Progenitor cell of endocrine pancreas (in vitro differentiated cells): ENCODE results near the gene TMEM42. TPM values are rescaled to one million over a fixed set of nuclear protein-coding genes. Genes with fewer than 3 reads are reported as not detected.

Experiments
- DNase-seq: peaks from one replicate; pipeline ENCODE4 v3.0.0; 2021; ENCODE audit warnings: low spot score; ENCODE audit not compliant: unreplicated experiment
- H3K27ac Mint-ChIP-seq: 2 replicates; pipeline ENCODE4 v1.8.0; 2021; ENCODE audit warnings: mild to moderate bottlenecking, moderate library complexity, mixed read lengths
- H3K27me3 Mint-ChIP-seq: 2 replicates; pipeline ENCODE4 v1.8.0; 2021; ENCODE audit warnings: mixed read lengths
- H3K36me3 Mint-ChIP-seq: 2 replicates; pipeline ENCODE4 v1.8.0; 2022; ENCODE audit warnings: mixed read lengths; ENCODE audit not compliant: insufficient read depth
- H3K4me1 Mint-ChIP-seq: 2 replicates; pipeline ENCODE4 v1.8.0; 2021; ENCODE audit warnings: low read depth, mixed read lengths
- H3K4me3 Mint-ChIP-seq: 2 replicates; pipeline ENCODE4 v1.8.0; 2021; ENCODE audit warnings: low read depth, mild to moderate bottlenecking, moderate library complexity, mixed read lengths
- H3K9me3 Mint-ChIP-seq: 2 replicates; pipeline ENCODE4 v1.8.0; 2021; ENCODE audit warnings: low read depth, mixed read lengths
- total RNA-seq: library from RNA; stranded (reverse); gene quantifications from 2 replicates; pipeline ENCODE4 v1.2.1, GENCODE V29; 2021
- TF ChIP-seq, protein P1 (sequence below): fragments of 200-600 bp; sonication (generic); IDR thresholded peaks from one replicate; pipeline ENCODE4 v1.5.0; 2021; ENCODE audit warnings: antibody characterized with exemption, mild to moderate bottlenecking; ENCODE audit not compliant: unreplicated experiment

TMEM42 gene
- total RNA-seq, 1 donor from 2014 or later = 13.4 TPM

DNA sequence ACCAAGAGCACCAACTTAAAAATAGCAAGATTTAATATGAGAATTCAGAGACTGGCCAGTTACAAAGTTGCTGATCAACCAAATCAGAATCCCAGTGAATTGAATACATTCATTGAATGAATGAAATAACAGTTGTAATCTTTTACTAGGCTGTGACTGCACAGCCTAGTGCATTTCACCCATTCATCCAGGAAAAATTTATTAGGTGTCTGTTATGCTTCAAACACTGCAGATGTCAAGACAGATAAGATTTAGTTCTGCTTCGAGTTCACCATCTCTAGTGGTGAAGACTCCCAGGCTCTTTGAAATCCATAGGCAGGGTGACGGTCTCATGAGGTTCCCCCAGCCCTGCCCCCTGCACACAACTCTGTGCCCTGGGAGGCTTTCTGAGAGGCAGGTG, 41.6 kb downstream of the TMEM42 start:
- DNase-seq = no peak
- H3K27ac Mint-ChIP-seq = no peak overlapping the region
- H3K4me3 Mint-ChIP-seq = no peak overlapping the region
- H3K36me3 Mint-ChIP-seq = no peaks in the 10 kb centered on the region
- H3K9me3 Mint-ChIP-seq = no peaks in the 10 kb centered on the region
- H3K4me1 Mint-ChIP-seq = peaks cover 16% of the 10 kb centered on the region
- H3K27me3 Mint-ChIP-seq = no peaks in the 10 kb centered on the region
- TF ChIP-seq, protein P1, sequence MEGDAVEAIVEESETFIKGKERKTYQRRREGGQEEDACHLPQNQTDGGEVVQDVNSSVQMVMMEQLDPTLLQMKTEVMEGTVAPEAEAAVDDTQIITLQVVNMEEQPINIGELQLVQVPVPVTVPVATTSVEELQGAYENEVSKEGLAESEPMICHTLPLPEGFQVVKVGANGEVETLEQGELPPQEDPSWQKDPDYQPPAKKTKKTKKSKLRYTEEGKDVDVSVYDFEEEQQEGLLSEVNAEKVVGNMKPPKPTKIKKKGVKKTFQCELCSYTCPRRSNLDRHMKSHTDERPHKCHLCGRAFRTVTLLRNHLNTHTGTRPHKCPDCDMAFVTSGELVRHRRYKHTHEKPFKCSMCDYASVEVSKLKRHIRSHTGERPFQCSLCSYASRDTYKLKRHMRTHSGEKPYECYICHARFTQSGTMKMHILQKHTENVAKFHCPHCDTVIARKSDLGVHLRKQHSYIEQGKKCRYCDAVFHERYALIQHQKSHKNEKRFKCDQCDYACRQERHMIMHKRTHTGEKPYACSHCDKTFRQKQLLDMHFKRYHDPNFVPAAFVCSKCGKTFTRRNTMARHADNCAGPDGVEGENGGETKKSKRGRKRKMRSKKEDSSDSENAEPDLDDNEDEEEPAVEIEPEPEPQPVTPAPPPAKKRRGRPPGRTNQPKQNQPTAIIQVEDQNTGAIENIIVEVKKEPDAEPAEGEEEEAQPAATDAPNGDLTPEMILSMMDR = no peak

GRCh38 chr3:44903751-44904150, 42.0 kb downstream of the TMEM42 start:
- H3K36me3 Mint-ChIP-seq = no peaks in the 10 kb centered on the region
- no peak overlapping the region for H3K27ac Mint-ChIP-seq
- no peaks in the 10 kb centered on the region for H3K9me3 Mint-ChIP-seq
- TF ChIP-seq, protein P1 = no peak
- H3K4me1 Mint-ChIP-seq = peaks cover 16% of the 10 kb centered on the region
- DNase-seq = no peak
- H3K27me3 Mint-ChIP-seq = no peaks in the 10 kb centered on the region
- H3K4me3 Mint-ChIP-seq = no peak overlapping the region

DNA sequence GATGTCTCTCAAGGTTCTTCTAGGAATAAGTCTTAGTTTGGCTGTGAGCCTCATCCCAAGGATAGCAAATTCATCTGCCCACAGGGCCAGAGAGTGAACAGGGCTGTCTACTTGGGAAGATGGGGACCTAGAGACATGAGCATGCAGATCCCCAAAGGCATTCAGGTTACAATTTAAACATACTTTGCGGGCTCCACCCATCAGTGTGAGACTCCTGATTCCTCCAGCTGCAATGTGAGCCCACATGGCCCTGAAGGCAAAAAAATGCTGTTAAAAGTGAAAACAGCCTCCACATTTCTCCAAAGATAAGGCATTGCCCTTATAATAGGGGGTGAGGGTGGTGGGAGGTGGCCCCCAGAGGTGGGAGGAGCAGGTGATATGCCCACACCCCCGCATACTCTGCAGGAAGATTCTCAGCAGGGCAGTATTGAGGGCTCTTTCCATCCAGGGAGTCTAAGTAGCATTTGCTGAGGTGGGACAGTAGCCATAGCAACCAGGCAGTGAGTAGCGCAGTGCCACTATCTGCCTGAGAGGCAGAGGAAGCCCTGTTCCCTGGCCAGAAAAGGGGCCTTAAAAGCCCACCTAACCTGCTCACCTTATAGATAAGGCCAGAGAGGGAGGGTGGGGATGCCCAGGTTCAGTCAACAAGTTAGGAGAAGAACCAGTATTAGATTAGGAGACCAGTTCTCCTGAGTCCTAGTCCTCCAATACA, 43.9 kb downstream of the TMEM42 start:
- Mint-ChIP-seq H3K9me3 (no peaks in the 10 kb centered on the region), H3K27ac (no peak overlapping the region), H3K27me3 (no peaks in the 10 kb centered on the region), H3K36me3 (no peaks in the 10 kb centered on the region), H3K4me3 (no peak overlapping the region), H3K4me1 (peaks cover 15% of the 10 kb centered on the region)
- TF ChIP-seq, protein P1 = no peak
- no peak for DNase-seq

DNA sequence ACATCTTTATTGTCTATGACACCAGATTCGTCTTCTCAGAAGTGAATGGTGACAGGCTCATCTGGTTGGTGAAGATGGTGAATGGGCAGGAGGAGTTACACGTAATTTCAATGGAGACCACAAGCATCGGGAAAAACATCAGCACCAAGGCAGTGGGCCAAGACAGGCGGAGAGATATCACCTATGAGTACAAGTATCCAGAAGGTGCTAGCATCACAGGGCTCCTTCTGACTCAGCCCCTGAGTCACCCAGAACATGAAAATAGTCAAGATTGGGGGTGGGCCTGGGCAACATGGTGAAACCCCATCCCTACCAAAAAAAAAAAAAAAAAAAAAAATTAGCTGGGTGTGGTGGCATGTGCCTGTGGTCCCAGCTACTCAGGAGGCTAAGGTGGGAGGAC, 45.3 kb downstream of the TMEM42 start:
- Mint-ChIP-seq H3K27ac (no peak overlapping the region), H3K4me3 (no peak overlapping the region), H3K4me1 (peaks cover 15% of the 10 kb centered on the region), H3K36me3 (no peaks in the 10 kb centered on the region), H3K27me3 (no peaks in the 10 kb centered on the region), H3K9me3 (no peaks in the 10 kb centered on the region)
- no peak for DNase-seq
- TF ChIP-seq, protein P1 = no peak

DNA sequence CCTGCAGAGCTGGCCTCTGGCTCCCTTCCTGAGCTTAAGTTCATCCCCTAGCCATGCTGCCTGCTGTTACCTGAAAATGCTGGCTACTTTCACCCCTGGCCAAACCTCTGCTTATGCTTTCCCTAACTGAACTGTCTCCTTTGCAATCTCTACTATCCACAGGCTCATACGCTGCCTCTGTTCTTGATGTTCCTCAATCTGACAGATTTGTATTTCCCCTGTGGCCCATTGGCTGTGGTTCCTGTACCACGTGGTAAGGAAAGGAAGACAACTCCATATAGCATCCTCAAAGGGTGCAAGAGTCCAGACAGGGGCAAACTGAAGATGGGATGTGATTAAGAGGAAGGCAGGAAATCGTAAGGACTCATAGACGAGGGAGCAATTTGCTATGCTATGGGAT, 45.9 kb downstream of the TMEM42 start:
- Mint-ChIP-seq H3K27me3 (no peaks in the 10 kb centered on the region), H3K4me3 (no peak overlapping the region), H3K4me1 (peaks cover 15% of the 10 kb centered on the region), H3K36me3 (no peaks in the 10 kb centered on the region), H3K9me3 (no peaks in the 10 kb centered on the region), H3K27ac (no peak overlapping the region)
- TF ChIP-seq, protein P1 = no peak
- no peak for DNase-seq
